OCI-LY1 (cell line): ENCODE results near the gene PRKD2.

Experiments used
- H2AFZ ChIP-seq: fragments of 200-600 bp; sonication (generic), shearing (Covaris generic); 2 replicates; pipeline ENCODE4 v1.6.0; 2014; ENCODE audit warnings: antibody characterized with exemption, mild to moderate bottlenecking, low read length
- H3F3A ChIP-seq: fragments of 200-600 bp; sonication (generic), shearing (Covaris generic); 2 replicates; pipeline ENCODE4 v1.6.0; 2014; ENCODE audit warnings: mild to moderate bottlenecking, antibody characterized with exemption, low read length, moderate library complexity; ENCODE audit not compliant: insufficient read depth
- H3K27ac ChIP-seq: fragments of 200-600 bp; sonication (generic); 2 replicates; pipeline ENCODE4 v1.5.1; 2014; ENCODE audit warnings: low read length, mixed run types, mild to moderate bottlenecking, low read depth; ENCODE audit not compliant: poor library complexity, severe bottlenecking
- H3K27me3 ChIP-seq: fragments of 200-600 bp; sonication (generic); 2 replicates; pipeline ENCODE4 v1.6.0; 2014; ENCODE audit warnings: antibody characterized with exemption, mild to moderate bottlenecking, low read length, moderate library complexity; ENCODE audit not compliant: insufficient read depth
- H3K36me3 ChIP-seq: fragments of 200-600 bp; sonication (generic); 2 replicates; pipeline ENCODE4 v1.6.1; 2014; ENCODE audit warnings: mild to moderate bottlenecking, antibody characterized with exemption, low read length, moderate library complexity, mixed read lengths; ENCODE audit not compliant: insufficient read depth
- H3K4me1 ChIP-seq: fragments of 200-600 bp; sonication (generic); 2 replicates; pipeline ENCODE4 v1.5.1; 2014; ENCODE audit warnings: mild to moderate bottlenecking, low read length, moderate library complexity; ENCODE audit not compliant: insufficient read depth, severe bottlenecking
- H3K4me2 ChIP-seq: fragments of 200-600 bp; sonication (generic), shearing (Covaris generic); 2 replicates; pipeline ENCODE4 v1.6.1; 2014; ENCODE audit warnings: low read length
- H3K4me3 ChIP-seq: fragments of 200-600 bp; sonication (generic); 2 replicates; pipeline ENCODE4 v1.5.1; 2014; ENCODE audit warnings: low read length, low read depth, mild to moderate bottlenecking, mixed read lengths; ENCODE audit not compliant: poor library complexity, severe bottlenecking
- H3K79me2 ChIP-seq: fragments of 200-600 bp; shearing (Covaris generic); 2 replicates; pipeline ENCODE4 v1.6.1; 2016; ENCODE audit warnings: mixed run types, low read length, mixed read lengths; ENCODE audit not compliant: insufficient read depth
- H3K9ac ChIP-seq: fragments of 200-600 bp; sonication (generic), shearing (Covaris generic); 2 replicates; pipeline ENCODE4 v1.6.1; 2014; ENCODE audit warnings: mild to moderate bottlenecking, low read length, mixed read lengths
- H3K9me2 ChIP-seq: fragments of 200-600 bp; sonication (generic), shearing (Covaris generic); 2 replicates; pipeline ENCODE4 v1.6.1; 2014; ENCODE audit warnings: low read depth, mild to moderate bottlenecking, low read length, mixed read lengths
- H3K9me3 ChIP-seq: fragments of 200-600 bp; shearing (Covaris generic); 2 replicates; pipeline ENCODE4 v1.6.1; 2014; ENCODE audit warnings: low read length, mixed read lengths
- H4K20me1 ChIP-seq: fragments of 200-600 bp; sonication (generic), shearing (Covaris generic); 2 replicates; pipeline ENCODE4 v1.6.0; 2016; ENCODE audit warnings: mild to moderate bottlenecking, low read length; ENCODE audit not compliant: insufficient read depth
- CTCF ChIP-seq: fragments of 200-600 bp; sonication (generic), shearing (Covaris generic); IDR thresholded peaks from 2 replicates; pipeline ENCODE4 v1.5.1; 2017; ENCODE audit warnings: mild to moderate bottlenecking, antibody characterized with exemption, low read length, moderate library complexity, mixed read lengths
- EZH2 ChIP-seq: fragments of 200-600 bp; sonication (generic), shearing (Covaris generic); IDR thresholded peaks from 2 replicates; pipeline ENCODE4 v1.8.0; 2017; ENCODE audit warnings: borderline replicate concordance, mixed run types, mild to moderate bottlenecking, antibody characterized with exemption, low read length, moderate library complexity, mixed read lengths

Gene PRKD2

DNA sequence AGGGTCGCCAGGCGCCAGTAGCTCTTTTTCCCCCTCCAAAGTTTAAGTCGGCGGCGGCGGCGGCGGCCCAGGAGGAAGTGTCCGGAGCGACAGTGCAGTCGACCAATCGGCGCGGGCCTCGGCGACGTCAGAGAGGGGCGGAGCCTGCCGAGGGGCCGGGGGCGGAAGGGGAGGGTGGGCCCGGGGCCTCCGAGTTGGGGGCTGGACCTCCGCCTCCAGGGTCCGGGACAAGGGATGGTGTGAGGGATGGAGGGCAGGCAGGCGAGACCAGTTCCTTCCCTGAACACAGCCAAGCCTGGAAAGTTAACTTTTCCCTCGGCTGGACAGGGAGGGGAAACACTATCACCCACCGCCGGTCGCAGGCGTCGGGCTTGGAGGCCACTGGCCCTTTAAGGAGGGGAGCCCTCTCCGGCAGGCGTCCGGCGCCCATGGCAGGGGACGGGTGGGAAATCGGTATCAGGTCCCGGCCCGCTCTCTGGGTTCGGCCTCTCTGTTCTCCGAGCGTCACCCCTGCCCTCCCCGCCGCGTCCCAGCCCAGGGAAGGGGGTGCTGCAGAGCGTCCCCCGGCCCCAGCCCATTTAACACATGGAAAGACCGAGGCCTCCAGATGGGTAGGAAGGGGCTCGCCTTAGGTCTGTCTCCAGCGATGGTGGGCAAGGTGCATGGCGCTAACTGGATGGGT lies at the start of gene PRKD2:
Gene PRKD2, minus strand, starts transcription at position 81 of the 682 bp plus-strand sequence. CDS start 744 bp downstream, outside the sequence.
- peak within 1 kb of the TSS; percentile 86 for H3K27ac ChIP-seq
- no peaks in the 10 kb centered on the region for H3K79me2 ChIP-seq
- H2AFZ ChIP-seq: no peak within 1 kb of the TSS
- H3K4me2 ChIP-seq: peak within 1 kb of the TSS; percentile 97
- H3K27me3 ChIP-seq: no peaks in the 10 kb centered on the region
- no peak for TF ChIP-seq CTCF
- TF ChIP-seq EZH2: no peak
- no peaks in the 10 kb centered on the region for H4K20me1 ChIP-seq
- H3F3A ChIP-seq: 0 out of 2 replicates have a peak, but pooled peaks cover 5% of the 10 kb centered on the region
- H3K9me3 ChIP-seq: no peaks in the 10 kb centered on the region
- peak within 1 kb of the TSS; percentile 87 for H3K9ac ChIP-seq
- H3K9me2 ChIP-seq: no peaks in the 10 kb centered on the region
- peaks cover 67% of the 10 kb centered on the region for H3K4me1 ChIP-seq
- peaks cover 23% of the 10 kb centered on the region; the same call in 1 of the 2 replicates for H3K36me3 ChIP-seq
- peak within 1 kb of the TSS; percentile 89 for H3K4me3 ChIP-seq

DNA sequence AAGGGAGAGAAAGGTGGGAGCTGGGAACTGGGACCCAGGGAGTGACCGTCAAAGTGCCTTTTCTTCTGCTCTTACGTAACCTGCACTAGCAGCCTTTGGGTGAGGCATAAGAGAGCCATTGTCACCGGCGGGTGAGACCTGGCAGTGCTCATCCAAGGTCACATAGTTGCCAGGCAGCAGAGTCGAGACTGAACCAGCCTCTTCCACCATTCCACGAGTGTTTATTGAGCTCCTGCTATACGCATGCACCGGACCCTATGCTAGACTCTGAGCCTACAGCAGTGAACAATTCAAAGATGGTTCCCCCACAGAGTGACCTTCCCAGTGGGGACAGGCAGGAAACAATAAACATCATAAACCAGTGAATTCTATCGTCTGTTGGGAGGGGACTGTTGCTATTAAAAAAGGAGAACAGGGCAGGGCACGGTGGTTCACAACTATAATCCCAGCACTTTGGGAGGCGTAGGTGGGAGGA lies 47.9 kb upstream of the PRKD2 start:
- Histone ChIP-seq H3K9me2 (no peaks in the 10 kb centered on the region), H3K4me3 (no peak overlapping the region), H3K27me3 (no peaks in the 10 kb centered on the region), H4K20me1 (no peaks in the 10 kb centered on the region), H3K4me2 (no peak overlapping the region), H2AFZ (no peak overlapping the region), H3K27ac (no peak overlapping the region), H3K9ac (no peak overlapping the region), H3F3A (no peaks in the 10 kb centered on the region), H3K36me3 (no peaks in the 10 kb centered on the region), H3K9me3 (no peaks in the 10 kb centered on the region), H3K4me1 (no peaks in the 10 kb centered on the region), H3K79me2 (no peaks in the 10 kb centered on the region)
- TF ChIP-seq CTCF: no peak
- no peak for TF ChIP-seq EZH2

DNA sequence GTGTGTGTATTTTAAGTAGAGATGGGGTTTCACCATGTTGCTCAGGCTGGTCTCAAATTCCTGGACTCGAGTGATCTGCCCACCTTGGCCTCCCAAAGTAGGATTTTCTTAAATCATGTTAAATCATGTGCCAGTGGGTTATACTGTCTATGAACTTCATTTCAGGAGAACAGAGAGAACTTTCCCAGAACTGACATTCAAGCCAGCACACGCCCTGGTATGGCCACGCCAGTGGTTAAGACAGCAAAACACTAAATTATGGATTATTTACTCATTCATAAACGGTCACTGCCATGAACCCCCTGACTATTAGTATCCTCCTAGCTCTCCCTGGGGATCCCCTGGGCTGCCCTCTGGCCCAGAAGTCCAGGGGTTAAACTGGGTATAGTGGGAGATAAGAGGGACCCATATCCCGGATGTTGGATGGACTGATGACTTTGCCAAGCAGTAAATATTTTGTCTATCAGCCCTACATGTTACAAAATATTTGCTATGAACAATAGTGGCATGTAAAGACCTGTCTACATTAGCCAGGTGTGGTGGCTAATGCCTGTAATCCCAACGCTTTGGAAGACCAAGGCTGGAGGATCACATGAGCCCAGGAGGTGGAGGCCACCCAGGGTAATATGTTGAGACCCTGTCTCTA lies 45.5 kb upstream of the PRKD2 start:
- H3K27ac ChIP-seq: no peak overlapping the region
- H3K36me3 ChIP-seq: peaks cover 3% of the 10 kb centered on the region; the same call in 1 of the 2 replicates
- H3K9ac ChIP-seq: no peak overlapping the region
- peaks cover 6% of the 10 kb centered on the region for H3K4me1 ChIP-seq
- H3K27me3 ChIP-seq: no peaks in the 10 kb centered on the region
- H3K4me2 ChIP-seq: no peak overlapping the region
- no peaks in the 10 kb centered on the region for H3F3A ChIP-seq
- H3K79me2 ChIP-seq: no peaks in the 10 kb centered on the region
- no peaks in the 10 kb centered on the region for H3K9me3 ChIP-seq
- no peak for TF ChIP-seq EZH2
- TF ChIP-seq CTCF: no peak
- no peak overlapping the region for H3K4me3 ChIP-seq
- H2AFZ ChIP-seq: no peak overlapping the region
- H4K20me1 ChIP-seq: no peaks in the 10 kb centered on the region
- H3K9me2 ChIP-seq: no peaks in the 10 kb centered on the region
